Right atrium auricular region (tissue), 2 donors: ENCODE results near the gene SMTNL2. TPM values are rescaled to one million over a fixed set of nuclear protein-coding genes. Genes with fewer than 3 reads are reported as not detected.

ENCODE experiments used
- DNase-seq: peaks from one replicate; pipeline ENCODE4 v3.0.0-alpha.2; 2019; ENCODE audit warnings: low spot score
- H3K27ac ChIP-seq, 2 donors: fragments of 200-600 bp; sonication (generic); 1 replicate in 1 of 2; 2 replicates in 1 of 2; pipeline ENCODE4 v1.5.1; 2016 to 2019
- H3K27me3 ChIP-seq, 2 donors: fragments of 200-600 bp; sonication (generic); one replicate each; pipeline versions ENCODE4 v1.5.1 to v1.6.0; 2017 to 2019
- H3K36me3 ChIP-seq: fragments of 200-600 bp; sonication (generic); one replicate; pipeline ENCODE4 v1.5.1; 2016
- H3K4me1 ChIP-seq, 2 donors: fragments of 200-600 bp; sonication (generic); one replicate each; pipeline versions ENCODE4 v1.5.1 to v1.6.0; 2017 to 2019
- H3K4me3 ChIP-seq, 2 donors: fragments of 200-600 bp; sonication (generic); 1 replicate in 1 of 2; 2 replicates in 1 of 2; pipeline ENCODE4 v1.5.1; 2017 to 2019; ENCODE audit warnings: mild to moderate bottlenecking in 1 of 2, moderate library complexity in 1 of 2
- H3K9me3 ChIP-seq, 2 donors: fragments of 200-600 bp; sonication (generic); one replicate each; pipeline ENCODE4 v1.5.1; 2019
- total RNA-seq, 2 donors: library from RNA; depleted of rRNA; stranded (reverse); fragments of >200 nt; gene quantifications; one replicate each; pipeline ENCODE4 v1.1.0, GENCODE V29; 2016
- TF ChIP-seq, protein P1 (sequence below), 2 donors: fragments of 200-600 bp; sonication (generic); IDR thresholded peaks; one replicate each; pipeline ENCODE4 v1.5.1; 2019; ENCODE audit warnings: antibody characterized with exemption in 2 of 2

The SMTNL2 gene
- total RNA-seq, 2 donors from 2014 or later: 21.1 to 41.6 TPM

DNA sequence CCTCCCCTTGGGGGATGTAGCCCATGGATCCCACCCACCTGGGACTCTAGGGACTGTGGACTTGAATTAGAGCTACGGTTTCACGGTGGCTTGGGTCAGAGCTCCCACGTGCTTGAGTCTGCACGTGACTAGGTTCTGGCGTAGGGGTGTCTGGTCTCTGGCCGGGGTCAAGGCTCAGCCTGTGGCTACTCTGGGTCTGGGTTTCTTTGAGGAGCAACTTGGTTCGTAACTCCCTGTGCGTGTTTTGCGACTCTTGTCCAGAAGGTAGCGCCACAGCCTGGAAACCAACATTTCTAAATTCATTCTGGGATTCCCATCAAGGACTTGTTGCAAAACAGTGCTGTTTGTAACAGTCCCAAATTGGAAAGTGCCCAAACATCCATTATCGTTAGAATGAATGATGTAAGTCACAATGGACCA, 23.5 kb upstream of the SMTNL2 start:
- no peaks in the 10 kb centered on the region for H3K9me3 ChIP-seq
- no peaks in the 10 kb centered on the region for H3K36me3 ChIP-seq
- TF ChIP-seq, protein P1, sequence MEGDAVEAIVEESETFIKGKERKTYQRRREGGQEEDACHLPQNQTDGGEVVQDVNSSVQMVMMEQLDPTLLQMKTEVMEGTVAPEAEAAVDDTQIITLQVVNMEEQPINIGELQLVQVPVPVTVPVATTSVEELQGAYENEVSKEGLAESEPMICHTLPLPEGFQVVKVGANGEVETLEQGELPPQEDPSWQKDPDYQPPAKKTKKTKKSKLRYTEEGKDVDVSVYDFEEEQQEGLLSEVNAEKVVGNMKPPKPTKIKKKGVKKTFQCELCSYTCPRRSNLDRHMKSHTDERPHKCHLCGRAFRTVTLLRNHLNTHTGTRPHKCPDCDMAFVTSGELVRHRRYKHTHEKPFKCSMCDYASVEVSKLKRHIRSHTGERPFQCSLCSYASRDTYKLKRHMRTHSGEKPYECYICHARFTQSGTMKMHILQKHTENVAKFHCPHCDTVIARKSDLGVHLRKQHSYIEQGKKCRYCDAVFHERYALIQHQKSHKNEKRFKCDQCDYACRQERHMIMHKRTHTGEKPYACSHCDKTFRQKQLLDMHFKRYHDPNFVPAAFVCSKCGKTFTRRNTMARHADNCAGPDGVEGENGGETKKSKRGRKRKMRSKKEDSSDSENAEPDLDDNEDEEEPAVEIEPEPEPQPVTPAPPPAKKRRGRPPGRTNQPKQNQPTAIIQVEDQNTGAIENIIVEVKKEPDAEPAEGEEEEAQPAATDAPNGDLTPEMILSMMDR (IDR thresholded peaks at IDR 0.05): no peak
- H3K27ac ChIP-seq: no peak overlapping the region
- peaks cover 0 to 5% of the 10 kb centered on the region in 2 donors for H3K4me1 ChIP-seq
- no peak for DNase-seq
- H3K27me3 ChIP-seq: no peaks in the 10 kb centered on the region
- no peak overlapping the region for H3K4me3 ChIP-seq

DNA sequence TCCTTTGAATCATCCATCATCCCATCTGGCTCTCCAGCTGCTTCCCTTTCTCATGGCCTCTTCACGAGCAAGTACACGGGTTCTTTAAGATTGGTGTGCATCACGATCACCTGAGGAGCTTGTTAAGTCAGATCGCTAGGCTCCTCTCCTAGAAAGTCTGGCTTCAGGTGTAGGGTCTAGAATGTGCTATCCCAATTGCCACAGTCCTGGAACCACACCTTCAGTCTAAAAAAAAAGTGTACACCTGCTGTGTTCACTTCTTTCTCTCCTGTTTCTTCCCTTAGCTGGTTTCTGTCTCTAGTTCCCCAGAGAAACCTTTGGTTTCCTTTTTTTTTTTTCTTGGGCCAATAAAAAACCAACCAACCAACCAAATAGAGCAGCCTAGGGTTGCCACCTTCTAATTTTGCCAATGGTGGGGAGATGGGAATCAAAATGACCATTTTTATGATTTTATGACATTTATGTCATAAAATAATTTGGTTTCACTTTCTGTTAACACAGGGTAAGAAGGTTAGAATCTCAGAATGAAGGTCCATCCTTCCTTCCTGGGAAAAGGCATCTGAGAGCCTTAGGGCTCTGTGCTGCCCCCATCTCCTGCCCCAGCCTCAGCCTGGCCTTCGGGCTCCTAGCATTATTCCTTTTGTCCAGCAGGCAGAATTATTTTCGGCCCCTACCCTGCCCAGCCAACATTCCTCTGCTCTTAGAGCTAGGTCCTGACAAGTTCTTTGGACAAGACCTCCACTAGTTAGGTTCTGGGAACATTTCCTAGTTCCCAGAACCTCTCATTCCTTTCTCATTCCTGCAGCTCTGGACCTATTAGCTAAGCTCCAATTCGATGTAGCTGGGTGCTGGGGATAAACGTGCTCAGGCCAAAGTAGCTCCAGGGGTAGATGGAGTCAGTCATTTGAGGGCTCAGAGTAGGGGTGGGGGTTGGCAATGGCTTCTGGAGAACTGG, 22.0 kb upstream of the SMTNL2 start:
- H3K27ac ChIP-seq: peak overlapping the region in 1 of 2 donors; percentile 22

DNA sequence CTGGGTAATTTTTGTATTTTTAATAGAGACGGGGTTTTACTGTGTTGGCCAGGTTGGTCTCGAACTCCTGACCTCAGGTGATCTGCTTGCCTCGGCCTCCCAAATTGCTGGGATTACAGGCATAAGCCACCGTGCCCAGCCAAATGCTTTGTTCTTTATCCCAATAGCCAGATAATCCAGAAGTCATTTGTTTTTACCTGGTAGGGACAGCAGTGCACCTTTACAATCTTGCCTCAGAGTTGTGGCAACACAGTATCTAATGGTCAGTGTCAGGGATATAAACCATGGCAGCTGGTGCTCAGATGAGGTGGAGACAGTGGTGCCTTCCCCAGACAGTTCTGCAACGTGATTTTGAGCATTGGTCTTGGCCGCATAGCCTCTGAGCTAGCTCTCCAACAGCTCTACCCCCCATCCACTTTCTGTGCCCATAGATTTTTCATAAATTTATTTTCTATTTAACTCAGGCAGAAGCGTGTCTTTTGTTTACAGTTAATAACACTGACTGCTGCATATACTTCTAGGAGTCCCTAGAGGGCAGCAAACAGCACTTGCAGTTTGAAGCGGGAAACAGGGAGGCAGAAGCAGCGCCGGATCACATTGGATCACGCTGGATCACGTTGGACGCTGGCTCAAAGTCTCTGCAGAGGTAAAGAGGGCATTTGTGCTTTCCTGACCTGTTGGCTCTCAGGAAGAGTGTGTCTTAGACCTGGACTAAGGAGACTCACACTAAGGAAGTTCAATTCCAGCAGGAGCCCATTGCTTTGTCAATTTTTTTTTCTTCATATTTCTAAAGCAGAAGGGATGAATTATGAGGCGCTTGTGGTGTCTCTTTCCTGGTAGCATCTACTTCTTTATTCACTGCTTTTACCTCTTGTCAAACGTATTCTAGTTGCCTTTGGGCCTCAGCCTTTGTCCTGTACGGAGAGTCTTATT, 18.9 kb upstream of the SMTNL2 start:
- H3K4me3 ChIP-seq: no peak overlapping the region
- H3K27me3 ChIP-seq: no peaks in the 10 kb centered on the region
- peak; percentile 65 for DNase-seq
- H3K9me3 ChIP-seq: no peaks in the 10 kb centered on the region
- H3K27ac ChIP-seq: no peak overlapping the region
- no peaks in the 10 kb centered on the region for H3K4me1 ChIP-seq
- TF ChIP-seq, protein P1 (IDR thresholded peaks at IDR 0.05): peak; percentile 73 to 90
- H3K36me3 ChIP-seq: no peaks in the 10 kb centered on the region

More for the DNA sequence above, 22.0 kb upstream of the SMTNL2 start:
- no peaks in the 10 kb centered on the region for H3K27me3 ChIP-seq
- no peaks in the 10 kb centered on the region for H3K9me3 ChIP-seq
- no peaks in the 10 kb centered on the region for H3K36me3 ChIP-seq
- no peak overlapping the region for H3K4me3 ChIP-seq
- H3K4me1 ChIP-seq: no peaks in the 10 kb centered on the region
- TF ChIP-seq, protein P1 (IDR thresholded peaks at IDR 0.05): no peak
- DNase-seq: no peak

DNA sequence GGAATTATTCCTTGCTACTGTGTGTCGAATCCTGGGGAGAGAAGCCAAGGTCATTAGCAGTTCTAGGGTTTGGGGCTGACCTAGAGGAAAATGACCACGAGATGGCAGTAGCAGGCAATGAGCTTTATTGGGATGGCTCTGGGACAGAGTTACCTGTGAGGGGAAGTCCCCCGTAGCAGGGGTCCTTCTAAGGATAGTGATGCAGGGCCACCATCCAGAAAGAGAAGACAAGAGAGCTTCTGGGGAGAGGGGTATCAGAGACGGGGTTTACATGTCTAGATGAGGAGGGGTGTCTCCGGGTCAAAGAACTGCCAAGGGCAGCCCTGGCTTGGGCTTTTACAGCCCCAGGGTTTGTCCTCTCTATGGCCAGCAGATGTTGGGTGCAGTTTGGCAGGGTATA, 17.5 kb upstream of the SMTNL2 start:
- no peaks in the 10 kb centered on the region for H3K9me3 ChIP-seq
- no peak overlapping the region for H3K27ac ChIP-seq
- no peaks in the 10 kb centered on the region for H3K36me3 ChIP-seq
- DNase-seq: peak; percentile 64
- H3K4me3 ChIP-seq: no peak overlapping the region
- TF ChIP-seq, protein P1 (IDR thresholded peaks at IDR 0.05): peak; percentile 48 to 83
- no peaks in the 10 kb centered on the region for H3K27me3 ChIP-seq
- no peaks in the 10 kb centered on the region for H3K4me1 ChIP-seq

DNA sequence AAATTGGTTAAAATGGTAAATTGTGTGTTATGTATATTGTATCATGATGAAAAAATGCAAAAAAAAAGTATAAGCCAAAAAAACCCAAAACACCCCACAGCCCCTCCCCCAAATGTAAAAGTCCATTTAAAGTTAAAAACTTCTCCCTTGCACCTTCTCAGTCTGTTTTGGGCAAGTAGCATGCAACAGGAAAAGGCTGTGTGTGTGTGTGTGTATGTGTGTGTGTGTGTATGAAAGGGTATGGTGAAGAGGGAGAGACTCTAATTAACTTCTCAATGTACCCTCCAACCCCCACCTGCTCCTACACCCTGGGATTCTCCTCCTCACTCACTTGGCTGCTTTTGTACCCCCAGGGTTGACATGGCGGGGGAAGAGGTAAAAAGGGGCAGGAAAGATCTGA, 14.7 kb upstream of the SMTNL2 start:
- TF ChIP-seq, protein P1 (IDR thresholded peaks at IDR 0.05): no peak
- H3K27ac ChIP-seq: no peak overlapping the region
- no peaks in the 10 kb centered on the region for H3K36me3 ChIP-seq
- no peaks in the 10 kb centered on the region for H3K27me3 ChIP-seq
- H3K4me3 ChIP-seq: no peak overlapping the region
- no peaks in the 10 kb centered on the region for H3K4me1 ChIP-seq
- no peaks in the 10 kb centered on the region for H3K9me3 ChIP-seq
- DNase-seq: no peak
